Gastroesophageal sphincter (tissue), 4 donors: ENCODE results near the gene AP2A2. TPM values are rescaled to one million over a fixed set of nuclear protein-coding genes. Genes with fewer than 3 reads are reported as not detected.

Experiments
- ATAC-seq: fragments of 150-250 bp; one replicate; pipeline ENCODE4 v1.9.1; 2016; ENCODE audit warnings: mild to moderate bottlenecking, moderate library complexity
- H3K27ac ChIP-seq, 4 donors: fragments of 200-600 bp; sonication (generic) in 3 of 4; 1 replicate in 3 of 4; 2 replicates in 1 of 4; pipeline ENCODE4 v1.5.1; 2016 to 2019
- H3K27me3 ChIP-seq: fragments of 200-600 bp; sonication (generic); one replicate; pipeline ENCODE4 v1.5.1; 2019
- H3K36me3 ChIP-seq, 2 donors: fragments of 200-600 bp; sonication (generic); one replicate each; pipeline ENCODE4 v1.5.1; 2019; ENCODE audit warnings: control low read depth in 1 of 2
- H3K4me1 ChIP-seq, 3 donors: fragments of 200-600 bp; sonication (generic); 1 replicate in 2 of 3; 2 replicates in 1 of 3; pipeline ENCODE4 v1.5.1; 2016 to 2019; ENCODE audit warnings: control low read depth in 2 of 3
- H3K4me3 ChIP-seq, 2 donors: fragments of 200-600 bp; sonication (generic); one replicate each; pipeline ENCODE4 v1.5.1; 2019; ENCODE audit warnings: mild to moderate bottlenecking in 1 of 2, moderate library complexity in 1 of 2
- H3K9me3 ChIP-seq, 3 donors: fragments of 200-600 bp; sonication (generic); one replicate each; pipeline ENCODE4 v1.5.1; 2017 to 2019; ENCODE audit warnings: control low read depth in 2 of 3
- EP300 ChIP-seq: sonication (generic); formaldehyde crosslinking; IDR thresholded peaks from one replicate; pipeline ENCODE4 v1.6.1; 2017; ENCODE audit warnings: antibody characterized with exemption, mild to moderate bottlenecking
- POLR2A ChIP-seq, 2 donors: fragments of 450-650 bp; IDR thresholded peaks; one replicate each; pipeline ENCODE4 v1.6.1; 2017; ENCODE audit warnings: antibody characterized with exemption in 2 of 2, mild to moderate bottlenecking in 2 of 2, moderate library complexity in 1 of 2
- POLR2AphosphoS5 ChIP-seq: sonication (generic); formaldehyde crosslinking; IDR thresholded peaks from one replicate; pipeline ENCODE4 v1.6.1; 2017; ENCODE audit warnings: antibody characterized with exemption
- WGBS, 2 donors: methylation state at CpG; one replicate each; pipeline ENCODE4 v1.1.5; 2018; ENCODE audit warnings: low coverage in 1 of 2; 5-methylcytosine and 5-hydroxymethylcytosine counted together
- total RNA-seq, 4 donors: library from RNA; depleted of rRNA; stranded (reverse); fragments of >200 nt; gene quantifications; one replicate each; pipeline ENCODE4 v1.1.0, GENCODE V29; 2016
- TF ChIP-seq, protein P1 (sequence below), 4 experiments: fragments of 200-600 bp in 2 of 4; fragments of 450-650 bp in 2 of 4; sonication (generic) in 1 of 4; IDR thresholded peaks; one replicate each; pipeline ENCODE4 v1.5.1; 2017 to 2019; ENCODE audit warnings: antibody characterized with exemption in 4 of 4, mild to moderate bottlenecking in 2 of 4, moderate library complexity in 2 of 4

The AP2A2 gene
- total RNA-seq, 4 donors from 2014 or later: 47.9 to 88.5 (median 61.6) TPM

DNA sequence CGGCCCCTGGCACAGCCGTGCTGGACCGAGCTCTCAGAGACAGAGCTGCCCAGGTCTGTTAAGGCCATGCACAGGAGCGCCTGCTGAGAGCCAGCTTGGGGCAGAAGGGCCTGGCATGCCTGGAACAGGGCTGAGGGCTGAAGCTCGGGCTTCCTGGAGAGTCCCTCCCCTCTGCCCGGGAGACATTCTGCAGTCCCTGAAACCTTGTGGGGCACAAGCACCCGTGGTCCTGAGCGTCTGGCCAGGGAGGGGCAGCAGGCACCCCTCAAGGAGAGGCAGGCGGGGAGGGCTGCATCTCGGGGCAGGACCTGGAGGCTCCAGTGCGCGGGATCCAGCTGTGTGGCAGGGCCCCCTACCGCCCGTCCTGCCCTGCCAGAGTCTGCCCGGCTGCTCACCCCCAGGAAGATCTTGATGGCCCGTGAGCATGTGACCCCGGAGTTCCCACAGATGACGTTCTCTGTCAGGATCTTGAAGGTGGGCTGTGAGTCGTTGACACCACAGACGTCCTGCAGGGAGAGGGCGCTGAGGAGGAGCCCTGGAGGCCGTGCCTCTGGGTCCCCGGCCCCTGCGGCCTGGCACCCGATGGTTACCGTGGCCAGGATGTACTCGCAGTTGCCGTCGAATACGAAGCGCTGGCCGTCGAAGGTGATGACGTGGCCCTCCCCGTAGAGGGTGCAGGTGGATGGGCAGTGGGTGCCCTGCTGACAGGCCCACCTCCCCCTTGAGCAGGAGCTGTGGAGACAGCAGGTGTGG, 99.9 kb downstream of the AP2A2 start:
- ATAC-seq: no peak
- peaks cover 0 to 8% of the 10 kb centered on the region in 2 donors for H3K36me3 ChIP-seq
- H3K4me3 ChIP-seq: no peak overlapping the region
- H3K9me3 ChIP-seq: no peaks in the 10 kb centered on the region
- TF ChIP-seq POLR2AphosphoS5 (no peak), EP300 (no peak), POLR2A (IDR thresholded peaks at IDR 0.05) (no peak)
- TF ChIP-seq, protein P1, sequence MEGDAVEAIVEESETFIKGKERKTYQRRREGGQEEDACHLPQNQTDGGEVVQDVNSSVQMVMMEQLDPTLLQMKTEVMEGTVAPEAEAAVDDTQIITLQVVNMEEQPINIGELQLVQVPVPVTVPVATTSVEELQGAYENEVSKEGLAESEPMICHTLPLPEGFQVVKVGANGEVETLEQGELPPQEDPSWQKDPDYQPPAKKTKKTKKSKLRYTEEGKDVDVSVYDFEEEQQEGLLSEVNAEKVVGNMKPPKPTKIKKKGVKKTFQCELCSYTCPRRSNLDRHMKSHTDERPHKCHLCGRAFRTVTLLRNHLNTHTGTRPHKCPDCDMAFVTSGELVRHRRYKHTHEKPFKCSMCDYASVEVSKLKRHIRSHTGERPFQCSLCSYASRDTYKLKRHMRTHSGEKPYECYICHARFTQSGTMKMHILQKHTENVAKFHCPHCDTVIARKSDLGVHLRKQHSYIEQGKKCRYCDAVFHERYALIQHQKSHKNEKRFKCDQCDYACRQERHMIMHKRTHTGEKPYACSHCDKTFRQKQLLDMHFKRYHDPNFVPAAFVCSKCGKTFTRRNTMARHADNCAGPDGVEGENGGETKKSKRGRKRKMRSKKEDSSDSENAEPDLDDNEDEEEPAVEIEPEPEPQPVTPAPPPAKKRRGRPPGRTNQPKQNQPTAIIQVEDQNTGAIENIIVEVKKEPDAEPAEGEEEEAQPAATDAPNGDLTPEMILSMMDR (IDR thresholded peaks at IDR 0.05): no peak
- H3K4me1 ChIP-seq: no peaks in the 10 kb centered on the region
- H3K27me3 ChIP-seq: no peaks in the 10 kb centered on the region
- WGBS, 2 donors: no CpG with 5 or more reads among the region's 35 CpGs
- H3K27ac ChIP-seq: no peak overlapping the region

DNA sequence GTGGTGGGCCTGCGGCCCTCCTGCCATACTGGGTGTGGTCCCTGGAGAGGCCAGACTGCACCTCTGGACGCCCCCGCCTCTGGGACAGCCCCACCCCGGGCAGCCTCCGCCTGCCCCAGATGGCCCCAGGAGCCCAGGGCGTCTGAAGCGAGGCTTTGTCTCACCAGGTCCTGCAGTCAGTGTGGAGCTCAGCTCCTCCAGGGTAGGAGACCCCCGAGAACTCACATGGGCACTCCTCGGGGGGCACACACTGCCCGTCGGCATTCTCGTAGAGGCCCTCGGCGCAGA, 100.4 kb downstream of the AP2A2 start:
- no peaks in the 10 kb centered on the region for H3K4me1 ChIP-seq
- H3K4me3 ChIP-seq: no peak overlapping the region
- no peak overlapping the region for H3K27ac ChIP-seq
- peaks cover 0 to 8% of the 10 kb centered on the region in 2 donors for H3K36me3 ChIP-seq
- TF ChIP-seq, protein P1 (IDR thresholded peaks at IDR 0.05): no peak
- no peak for TF ChIP-seq POLR2AphosphoS5
- no peak for TF ChIP-seq EP300
- no peak for TF ChIP-seq POLR2A (IDR thresholded peaks at IDR 0.05)
- peaks cover 2% of the 10 kb centered on the region for H3K27me3 ChIP-seq
- no CpG with 5 or more reads among the region's 14 CpGs for WGBS, 2 donors
- ATAC-seq: no peak
- no peaks in the 10 kb centered on the region for H3K9me3 ChIP-seq

GRCh38 chr11:1026641-1027482, 101.2 kb downstream of the AP2A2 start:
- Histone ChIP-seq H3K36me3 (peaks cover 0 to 8% of the 10 kb centered on the region in 2 donors), H3K9me3 (no peaks in the 10 kb centered on the region), H3K27me3 (peaks cover 6% of the 10 kb centered on the region), H3K4me3 (no peak overlapping the region), H3K4me1 (no peaks in the 10 kb centered on the region), H3K27ac (no peak overlapping the region)
- TF ChIP-seq POLR2AphosphoS5 (no peak), POLR2A (IDR thresholded peaks at IDR 0.05) (no peak), EP300 (no peak)
- TF ChIP-seq, protein P1 (IDR thresholded peaks at IDR 0.05): no peak
- no CpG with 5 or more reads among the region's 46 CpGs for WGBS, 2 donors
- ATAC-seq: no peak

- no peaks in the 10 kb centered on the region for H3K4me1 ChIP-seq
- no peak for ATAC-seq
- no peak overlapping the region for H3K4me3 ChIP-seq
- H3K36me3 ChIP-seq: peaks cover 0 to 8% of the 10 kb centered on the region in 2 donors
- TF ChIP-seq POLR2A (IDR thresholded peaks at IDR 0.05) (no peak), POLR2AphosphoS5 (no peak), EP300 (no peak)
- TF ChIP-seq, protein P1 (IDR thresholded peaks at IDR 0.05): no peak
- no peak overlapping the region for H3K27ac ChIP-seq
- WGBS, 2 donors: 40% methylated on average over 1 of the region's 36 CpGs; no CpG with 5 or more reads in 1 of the 2 donors
- H3K9me3 ChIP-seq: no peaks in the 10 kb centered on the region
- H3K27me3 ChIP-seq: peaks cover 6% of the 10 kb centered on the region
Observed at GRCh38 chr11:1027483-1028290, 102.0 kb downstream of the AP2A2 start.
